ENCODE results near the gene TLDC2. TPM values are rescaled to one million over a fixed set of nuclear protein-coding genes. Genes with fewer than 3 reads are reported as not detected.
"Not testable (repeated sequence)": the region's sequence is repeated elsewhere in the genome, so short reads cannot be mapped to it uniquely, and the experiment has no call there.

Gene TLDC2
- polyA plus RNA-seq, 3 donors, result not detected

GRCh38 chr20:36932476-36933426, 56.8 kb downstream of the TLDC2 start:
- peaks cover 56% of the 10 kb centered on the region for H3K4me1 Mint-ChIP-seq
- peak overlapping the region in 1 of 2 donors; percentile 39 for H3K4me3 Mint-ChIP-seq
- Histone ChIP-seq H2AFZ (ENCODE audit: insufficient read depth, low read depth, low read length, poor library complexity, severe bottlenecking) (no peak overlapping the region), H3K4me2 (replicated peaks; ENCODE audit: extremely low read depth, low read length, poor library complexity, severe bottlenecking) (no peak overlapping the region), H3K4me1 (ENCODE audit: control insufficient read depth in 1 of 2, insufficient read depth in 2 of 2, low read length in 2 of 2) (peaks cover 36 to 54% of the 10 kb centered on the region in 2 donors), H3K9ac (ENCODE audit: insufficient read depth, low read length, poor library complexity, severe bottlenecking) (no peak overlapping the region), H3K27me3 (ENCODE audit: control insufficient read depth in 2 of 2, insufficient read depth in 2 of 2, low read length in 2 of 2) (no peaks in the 10 kb centered on the region), H3K9me3 (replicated peaks in 1 of 2; ENCODE audit: control insufficient read depth in 1 of 2, insufficient read depth in 1 of 2, low read length in 2 of 2) (no peaks in the 10 kb centered on the region), H4K20me1 (ENCODE audit: insufficient read depth, low read length) (peaks cover 100% of the 10 kb centered on the region), H3K36me3 (replicated peaks in 1 of 2; ENCODE audit: control insufficient read depth in 1 of 2, insufficient read depth in 2 of 2, low read length in 2 of 2) (peaks cover 88 to 95% of the 10 kb centered on the region in 2 donors), H3K79me2 (ENCODE audit: insufficient read depth, low read length) (peaks cover 99% of the 10 kb centered on the region), H3K27ac (ENCODE audit: low read depth in 1 of 2, low read length in 2 of 2) (peak overlapping the region; percentile 70 to 74), H3K4me3 (replicated peaks in 1 of 3; ENCODE audit: low read depth in 2 of 3, low read length in 3 of 3) (no peak overlapping the region)
- H3K9me3 Mint-ChIP-seq, result peaks cover 0 to 2% (median 0%) of the 10 kb centered on the region in 7 donors
- no peak for TF ChIP-seq CTCF (IDR thresholded peaks at IDR 0.05)
- peaks cover 0 to 5% (median 0%) of the 10 kb centered on the region in 3 donors for H3K27me3 Mint-ChIP-seq (ENCODE audit: low read depth in 3 of 3)
- peak overlapping the region; percentile 53 to 93 (median 81) for H3K27ac Mint-ChIP-seq
- 20% methylated on average over 1 of the region's 11 CpGs for WGBS (ENCODE audit: insufficient coverage)
- H3K36me3 Mint-ChIP-seq, result peaks cover 77 to 98% of the 10 kb centered on the region in 2 donors
- no peak for DNase-seq
- intact Hi-C loops (cut with micrococcal nuclease), result no loop called here

- not testable (repeated sequence) for H3K27me3 Mint-ChIP-seq (ENCODE audit: low read depth in 3 of 3)
Observed at GRCh38 chr20:36933571-36933970, 57.6 kb downstream of the TLDC2 start.

More at GRCh38 chr20:36933571-36933970, 57.6 kb downstream of the TLDC2 start:
- H3K79me2 ChIP-seq (ENCODE audit: insufficient read depth, low read length), result peaks cover 100% of the 10 kb centered on the region
- H3K4me3 Mint-ChIP-seq; H3K9me3 ChIP-seq (replicated peaks in 1 of 2; ENCODE audit: control insufficient read depth in 1 of 2, insufficient read depth in 1 of 2, low read length in 2 of 2); H3K27me3 ChIP-seq (ENCODE audit: control insufficient read depth in 2 of 2, insufficient read depth in 2 of 2, low read length in 2 of 2); H3K9me3 Mint-ChIP-seq; H3K4me3 ChIP-seq (replicated peaks in 1 of 3; ENCODE audit: low read depth in 2 of 3, low read length in 3 of 3); DNase-seq; H3K27ac ChIP-seq (ENCODE audit: low read depth in 1 of 2, low read length in 2 of 2); H3K9ac ChIP-seq (ENCODE audit: insufficient read depth, low read length, poor library complexity, severe bottlenecking); H3K4me2 ChIP-seq (replicated peaks; ENCODE audit: extremely low read depth, low read length, poor library complexity, severe bottlenecking); H2AFZ ChIP-seq (ENCODE audit: insufficient read depth, low read depth, low read length, poor library complexity, severe bottlenecking); intact Hi-C loops (cut with micrococcal nuclease): not testable (repeated sequence)
- peaks cover 60% of the 10 kb centered on the region for H3K4me1 Mint-ChIP-seq
- peaks cover 43 to 62% of the 10 kb centered on the region in 2 donors for H3K4me1 ChIP-seq (ENCODE audit: control insufficient read depth in 1 of 2, insufficient read depth in 2 of 2, low read length in 2 of 2)
- peaks cover 100% of the 10 kb centered on the region for H4K20me1 ChIP-seq (ENCODE audit: insufficient read depth, low read length)
- peaks cover 88 to 95% of the 10 kb centered on the region in 2 donors for H3K36me3 ChIP-seq (replicated peaks in 1 of 2; ENCODE audit: control insufficient read depth in 1 of 2, insufficient read depth in 2 of 2, low read length in 2 of 2)
- WGBS (ENCODE audit: insufficient coverage), result 98% methylated on average over 10 of the region's 16 CpGs
- H3K27ac Mint-ChIP-seq, result peak overlapping the region in 2 of 7 donors; percentile 30 to 63
- H3K36me3 Mint-ChIP-seq, result peaks cover 75 to 98% of the 10 kb centered on the region in 2 donors

Measured in CD14-positive monocyte (primary cell).